HG03097 (cell line): ENCODE data around the gene MAPKAPK3.

Source experiments
- ATAC-seq: cut with Tn5 transposase; IDR thresholded peaks from one replicate; pipeline ENCODE4 v1.9.1; 2021; ENCODE audit not compliant: unreplicated experiment, low FRiP score

The MAPKAPK3 gene

DNA sequence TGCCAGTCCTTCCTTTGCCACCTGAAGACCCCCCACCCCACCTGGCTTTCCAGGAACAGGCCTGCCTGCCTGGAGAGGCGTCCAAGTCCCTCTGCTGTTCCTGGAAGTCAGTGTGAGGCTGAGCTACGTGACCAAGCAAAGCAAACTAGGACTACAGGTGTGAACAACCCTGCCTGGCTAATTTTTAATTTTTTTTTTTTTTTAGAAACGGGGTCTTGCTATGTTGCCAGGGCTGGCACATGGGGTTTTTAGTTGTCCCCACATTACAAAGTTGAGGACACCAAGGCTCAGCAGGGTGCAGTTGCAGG, 30.2 kb upstream of the MAPKAPK3 start:
- no peak for ATAC-seq

GRCh38 chr3:50587373-50587772, 29.6 kb upstream of the MAPKAPK3 start:
- no peak for ATAC-seq

DNA sequence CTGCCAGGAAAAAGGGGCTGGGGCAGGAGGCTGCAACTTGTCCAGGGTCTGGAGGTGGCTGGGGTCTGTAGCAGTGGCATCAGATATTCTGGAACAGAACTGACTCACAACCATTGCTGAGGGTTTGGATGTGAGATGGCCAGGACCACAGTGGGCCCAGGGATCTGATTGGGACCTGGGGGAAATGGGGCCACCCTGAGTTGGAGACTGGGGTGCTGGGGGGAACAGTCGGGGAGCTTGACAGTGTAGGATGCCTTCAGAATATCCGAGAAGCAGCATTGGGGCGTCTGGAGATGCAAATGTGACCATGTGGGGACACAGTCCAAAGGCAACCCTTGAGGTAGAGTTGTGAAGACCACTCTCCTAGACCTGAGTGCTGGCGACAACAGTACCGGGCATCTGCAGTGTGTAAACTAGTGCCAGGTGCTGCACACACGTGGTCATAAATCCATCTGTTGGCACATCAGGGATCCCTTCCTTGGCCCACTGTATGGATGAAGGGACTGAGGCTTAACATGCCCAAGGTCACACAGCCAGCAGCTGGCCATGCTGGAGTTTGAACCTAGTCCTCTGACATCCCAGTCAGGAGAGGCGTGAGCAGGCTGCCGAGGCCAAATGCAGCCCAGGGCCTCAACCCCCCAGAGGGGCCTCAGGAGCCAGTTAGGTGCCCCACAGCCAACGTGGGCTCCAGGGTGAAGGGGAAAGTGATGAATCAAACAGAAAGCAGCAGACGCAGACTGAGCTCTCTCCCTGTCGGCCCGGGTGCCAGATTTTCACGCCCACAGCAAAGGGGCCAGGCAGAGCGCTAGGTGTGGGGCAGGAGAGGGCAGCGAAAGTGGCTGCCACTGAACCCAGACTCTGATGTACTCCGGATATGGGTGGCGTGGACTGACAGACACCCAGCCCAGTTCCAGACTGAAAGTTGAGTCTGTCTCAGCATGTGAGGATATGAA, 28.9 kb upstream of the MAPKAPK3 start:
- no peak for ATAC-seq

DNA sequence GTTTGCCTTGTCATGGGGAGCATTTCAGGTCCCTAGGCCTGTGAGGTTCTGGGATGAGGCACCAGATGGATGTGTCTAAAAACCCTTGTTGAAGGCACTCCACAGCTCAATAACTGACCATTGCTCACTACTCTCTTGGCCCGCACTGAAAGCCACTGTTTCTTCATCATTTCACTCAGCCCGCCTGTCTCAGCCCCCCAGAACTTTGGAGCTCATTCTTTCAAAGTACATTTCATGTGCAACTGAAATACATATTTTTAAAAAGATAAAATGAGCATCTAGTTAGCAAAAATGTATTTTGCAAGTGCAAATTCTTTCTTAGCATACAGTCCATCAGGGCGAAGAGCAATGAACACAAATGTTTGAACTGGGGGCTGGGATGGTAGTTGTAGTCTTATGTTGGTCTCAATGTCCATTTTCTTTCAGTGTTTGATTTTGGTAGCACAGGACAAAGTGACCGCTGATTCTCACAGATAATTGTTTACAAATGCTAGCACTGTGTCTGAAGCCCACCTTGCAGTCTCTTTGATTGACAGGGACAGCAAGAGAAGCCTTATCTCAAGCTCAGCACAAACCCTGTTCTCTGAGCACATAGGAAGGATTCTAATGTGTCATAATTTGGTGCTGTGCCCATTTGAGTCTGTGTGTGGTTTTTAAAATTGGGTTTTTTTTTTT, 28.1 kb upstream of the MAPKAPK3 start:
- ATAC-seq, result no peak

GRCh38 chr3:50591196-50591741, 25.7 kb upstream of the MAPKAPK3 start:
- ATAC-seq, result no peak

DNA sequence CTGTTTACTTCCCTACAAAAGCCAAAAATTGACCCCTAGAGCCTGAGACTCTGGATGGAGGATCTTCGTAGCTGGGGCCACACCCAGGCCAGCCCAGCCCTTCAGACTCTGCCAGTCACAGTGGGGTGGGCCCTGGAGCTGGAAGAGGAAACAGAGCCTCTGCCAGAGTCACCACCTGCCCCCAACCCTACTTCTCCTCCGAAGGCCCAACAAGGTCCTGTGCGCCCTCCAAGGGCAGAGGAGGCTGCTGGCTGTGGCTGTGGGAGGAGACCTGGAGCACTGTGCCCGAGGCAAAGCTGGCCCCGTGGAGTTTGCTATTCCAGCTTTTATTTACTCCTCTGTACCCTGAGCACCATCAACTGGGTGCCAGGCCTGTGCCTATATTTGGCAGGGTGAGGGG, 24.4 kb upstream of the MAPKAPK3 start:
- ATAC-seq, result no peak

DNA sequence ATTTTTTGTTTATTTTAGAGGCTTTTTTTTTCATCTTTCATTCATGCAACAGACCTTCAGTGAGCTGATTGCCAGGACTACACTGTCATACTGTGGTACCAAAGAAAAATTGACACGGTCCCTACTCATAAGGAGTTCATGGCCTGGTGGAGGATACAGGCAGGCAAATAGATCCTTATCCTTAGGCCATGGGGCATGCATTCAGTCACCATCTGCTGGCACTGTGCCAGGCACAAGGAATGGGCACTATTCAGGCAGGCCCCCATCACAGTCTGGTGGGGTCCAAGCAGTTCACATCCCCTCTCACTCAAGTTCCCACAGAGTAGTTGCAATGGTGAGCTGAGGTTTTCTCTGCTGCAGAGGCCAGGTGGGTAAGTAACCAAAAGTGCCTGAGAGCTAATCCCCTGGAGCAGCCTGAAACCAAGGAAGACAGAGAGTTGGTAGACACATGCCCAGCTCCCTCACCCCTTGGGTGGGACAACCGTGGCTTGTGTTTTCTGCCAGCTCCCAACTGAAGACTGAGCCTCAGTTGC, 22.6 kb upstream of the MAPKAPK3 start:
- ATAC-seq, result no peak

DNA sequence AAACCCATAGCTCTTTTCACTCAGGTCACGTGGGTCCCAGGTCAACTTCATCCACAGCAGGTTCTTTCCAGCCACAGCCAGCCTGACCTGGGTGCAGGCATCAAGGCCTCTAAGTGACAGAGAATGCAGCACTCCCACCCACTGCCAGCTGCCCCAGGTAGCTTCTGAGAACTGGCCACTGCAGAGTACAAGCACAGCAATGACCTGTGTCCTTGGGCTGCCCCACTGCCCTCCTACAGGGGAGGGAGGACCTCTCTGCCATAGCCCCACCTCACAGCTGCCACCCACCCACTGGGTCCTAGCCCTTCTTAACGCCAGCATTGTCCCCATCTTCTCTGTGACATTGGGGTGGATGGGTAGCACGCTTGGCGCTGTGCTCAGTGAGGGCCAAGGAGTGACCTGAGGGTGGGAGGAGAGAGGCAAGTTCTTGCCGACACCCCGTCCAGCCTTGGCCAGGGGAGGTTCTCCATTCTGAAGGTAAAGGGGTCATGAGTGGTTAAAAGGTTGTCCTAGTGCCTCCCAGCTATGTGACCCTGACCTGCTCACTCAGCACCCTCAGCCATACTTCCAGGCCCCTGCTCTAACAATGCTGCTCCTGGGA, 17.7 kb upstream of the MAPKAPK3 start:
- no peak for ATAC-seq

DNA sequence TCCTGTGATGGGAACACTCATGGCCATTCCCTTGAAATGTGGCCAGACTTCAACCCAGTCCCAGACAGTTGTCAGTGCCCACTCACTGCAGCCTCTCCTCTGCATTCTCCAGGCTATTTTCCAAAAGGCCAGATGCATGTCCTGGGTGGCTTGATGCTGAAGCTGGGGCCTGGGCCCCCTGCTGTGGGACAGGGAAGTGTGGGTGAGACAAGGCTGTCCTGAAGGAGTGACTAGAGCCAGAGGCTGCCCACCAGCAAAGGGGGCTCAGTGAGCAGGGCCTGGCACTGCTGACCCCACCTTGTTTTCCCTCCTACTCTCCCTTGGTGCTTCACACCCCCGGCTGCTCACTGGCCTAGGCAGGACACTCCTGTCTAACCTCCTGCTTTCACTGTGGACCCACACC, 17.2 kb upstream of the MAPKAPK3 start:
- ATAC-seq, result no peak

DNA sequence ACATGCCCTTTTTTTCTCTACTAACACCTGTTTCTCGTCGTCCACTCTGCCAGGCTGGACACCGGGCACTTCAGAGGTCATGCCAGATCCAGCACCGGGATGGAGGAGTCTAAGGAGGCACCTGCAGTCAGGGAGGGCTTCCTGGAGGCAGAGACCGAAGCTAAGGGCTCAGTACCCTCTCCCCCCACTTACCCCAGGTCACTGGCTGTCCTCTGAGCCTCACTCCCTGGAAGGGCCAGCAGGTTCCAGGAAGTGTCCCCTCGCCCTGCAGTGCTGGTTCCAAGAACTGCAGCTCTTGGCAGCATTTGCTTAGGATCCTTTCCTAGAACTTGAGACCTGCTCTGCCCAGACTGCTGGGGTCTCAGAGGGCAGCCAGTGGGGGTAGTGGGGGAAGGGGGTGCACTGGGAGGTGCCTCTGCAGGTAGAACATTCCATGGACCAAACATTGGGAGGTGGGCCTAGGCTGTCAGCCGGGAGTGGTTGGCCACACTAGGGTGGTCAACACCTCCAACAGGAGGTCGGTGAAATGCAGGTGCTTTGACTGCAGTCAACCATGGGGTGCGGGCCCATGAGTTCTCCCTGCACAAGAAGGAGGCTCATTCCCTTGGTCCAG, 16.7 kb upstream of the MAPKAPK3 start:
- ATAC-seq, result no peak

GRCh38 chr3:50600841-50601591, 15.9 kb upstream of the MAPKAPK3 start:
- peak; percentile 74 for ATAC-seq

DNA sequence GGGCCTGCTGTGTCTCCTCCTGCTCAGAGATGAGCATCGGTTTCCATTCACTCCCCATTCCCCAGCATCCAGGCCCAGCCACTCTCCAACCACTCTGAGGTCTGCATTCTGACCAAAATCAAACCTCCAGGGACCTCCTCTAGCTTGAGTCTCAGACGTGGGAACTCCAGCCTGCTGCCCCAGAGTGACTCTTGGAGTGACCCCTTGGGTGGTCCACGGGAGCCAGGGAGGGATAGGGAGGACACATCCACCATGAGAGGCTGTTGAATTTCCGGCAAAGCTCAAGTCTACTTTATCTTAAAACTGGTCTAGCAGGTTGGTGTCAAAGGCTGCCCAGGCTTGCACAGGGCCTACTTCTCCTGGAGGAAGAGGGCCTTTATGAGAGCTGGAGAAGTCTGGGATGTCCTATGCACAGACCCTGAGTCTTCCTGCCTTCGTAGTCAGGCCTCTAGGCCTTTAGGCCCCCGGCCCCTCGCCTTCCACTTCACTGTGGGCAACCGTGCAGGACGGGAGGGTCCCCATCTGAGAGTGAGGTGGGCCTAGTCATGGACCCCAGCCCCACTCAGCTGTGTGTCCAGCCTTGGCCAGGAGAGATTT, 14.3 kb upstream of the MAPKAPK3 start:
- ATAC-seq, result no peak

DNA sequence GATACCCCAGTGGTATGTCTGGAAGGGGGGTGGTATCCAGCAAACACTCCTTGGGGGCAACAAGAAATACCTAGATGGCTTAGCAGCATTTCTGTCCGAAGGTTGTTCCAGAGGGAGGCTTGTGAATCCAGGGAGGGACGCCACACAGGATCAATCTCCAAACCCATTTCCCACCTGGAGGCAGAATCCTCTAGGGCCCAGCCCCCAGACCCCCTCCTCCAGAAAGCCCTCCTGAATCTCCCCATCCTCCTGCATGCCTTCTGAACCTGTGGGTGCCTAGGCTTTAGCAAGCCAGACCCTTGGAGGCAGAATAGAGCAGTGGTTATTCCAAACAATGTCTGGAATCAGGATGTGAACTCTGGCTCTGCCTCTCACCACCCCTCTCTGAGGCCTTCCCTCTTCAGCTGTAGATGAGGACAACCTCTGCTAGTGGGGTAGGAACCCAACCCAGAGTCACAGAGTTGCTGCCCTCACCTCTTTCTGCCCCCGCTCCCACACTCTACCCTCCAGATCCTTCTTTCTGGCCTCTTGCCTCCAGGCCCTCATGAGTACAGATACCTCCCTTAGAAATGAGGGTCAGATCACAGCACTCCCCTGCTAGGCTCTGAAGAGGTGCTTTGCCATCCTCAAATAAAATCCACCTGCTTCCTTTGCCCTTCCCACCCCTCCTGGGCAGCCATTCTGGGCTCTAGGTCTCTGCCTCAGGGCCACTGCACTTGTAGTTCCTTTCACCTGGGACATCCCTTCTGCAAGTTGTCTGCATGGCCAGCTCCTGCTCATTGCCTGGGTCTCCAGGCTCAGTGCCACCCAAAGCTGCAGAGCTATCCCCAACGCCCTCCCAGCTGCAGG, 13.5 kb upstream of the MAPKAPK3 start:
- no peak for ATAC-seq

DNA sequence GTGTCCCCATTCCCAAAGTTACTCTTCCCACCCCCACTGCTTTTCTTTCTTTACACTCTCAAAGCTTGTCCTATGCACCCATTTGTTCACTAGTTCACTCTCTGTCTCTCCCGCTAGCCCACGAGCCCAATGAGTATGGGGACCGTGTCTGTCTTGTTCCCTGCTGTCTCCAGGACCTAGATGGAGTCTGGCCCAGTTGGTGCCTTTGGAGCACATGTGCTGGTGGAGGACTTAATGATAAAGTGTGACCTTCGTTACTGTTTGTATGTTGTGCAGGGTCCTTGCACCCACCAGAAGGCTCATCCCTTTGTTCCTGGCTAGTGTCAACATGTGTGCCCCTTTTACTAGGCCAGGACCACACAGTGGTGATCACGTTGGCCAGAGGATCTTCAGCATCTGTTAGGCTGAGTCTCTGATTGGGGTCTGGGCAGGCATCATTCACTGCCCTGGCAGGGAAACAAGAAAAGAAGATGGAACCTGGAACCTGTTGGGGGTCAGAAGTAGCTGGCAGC, 12.8 kb upstream of the MAPKAPK3 start:
- no peak for ATAC-seq

GRCh38 chr3:50604628-50605588, 12.0 kb upstream of the MAPKAPK3 start:
- no peak for ATAC-seq

GRCh38 chr3:50605901-50606326, 11.0 kb upstream of the MAPKAPK3 start:
- ATAC-seq, result no peak

DNA sequence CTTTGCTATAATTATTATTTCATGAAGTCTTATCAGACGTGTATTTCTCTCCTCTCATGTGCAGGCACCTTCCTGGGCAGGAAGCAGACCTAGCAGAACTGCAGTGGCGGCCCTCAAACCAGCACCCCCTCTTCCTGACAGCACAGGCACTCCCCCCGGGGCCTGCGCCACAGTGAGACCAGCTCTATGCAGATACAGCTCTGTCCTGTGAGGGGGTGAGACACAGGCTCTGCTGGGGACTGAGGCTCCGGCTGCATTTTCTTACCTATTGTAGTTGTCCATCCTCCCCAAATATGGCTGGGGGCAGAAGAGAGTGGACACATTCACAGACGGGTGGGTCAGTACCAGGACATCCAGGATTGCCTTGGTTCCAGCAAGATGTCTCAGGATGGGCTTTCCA, 10.4 kb upstream of the MAPKAPK3 start:
- no peak for ATAC-seq
